ENCODE measurements around the gene TCERG1L. TPM values are rescaled to one million over a fixed set of nuclear protein-coding genes. Genes with fewer than 3 reads are reported as not detected.

Gene TCERG1L
- total RNA-seq, 6 experiments from 2014 or later, result not detected

DNA sequence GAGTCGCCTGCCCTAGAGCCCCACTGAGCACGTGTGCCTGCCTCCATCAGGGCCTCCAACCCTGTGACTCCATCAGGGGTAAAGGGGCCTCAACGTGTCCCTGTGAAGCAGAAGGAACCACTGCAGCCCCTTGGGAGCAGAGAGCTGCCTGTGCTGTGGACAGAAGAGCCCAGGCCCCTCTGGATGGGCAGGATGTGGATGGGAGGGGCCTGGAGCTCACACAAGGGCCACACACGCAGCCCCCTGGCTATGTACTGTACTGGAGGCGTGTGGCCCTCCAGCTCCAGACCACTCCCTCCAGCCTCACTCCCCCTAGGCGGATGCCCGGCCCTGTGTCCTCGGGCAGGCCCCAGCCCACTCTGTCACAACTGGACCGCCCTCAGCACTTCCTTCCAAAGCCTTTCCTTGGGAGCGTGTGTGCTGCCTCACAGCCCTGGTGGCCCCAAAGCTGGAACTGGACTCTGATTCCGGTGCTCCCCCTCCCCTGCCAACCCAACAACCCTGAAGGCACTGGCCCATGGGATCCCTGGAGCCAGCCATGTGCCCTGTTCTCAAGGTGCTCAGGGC is 238.0 kb downstream of the TCERG1L start:
- Histone ChIP-seq H3K9me3 (no peaks in the 10 kb centered on the region), H3K27me3 (no peaks in the 10 kb centered on the region), H3K27ac (no peak overlapping the region), H3K36me3 (no peaks in the 10 kb centered on the region), H3K4me1 (no peaks in the 10 kb centered on the region), H3K4me3 (no peak overlapping the region)
- 0% methylated on average over 1 of the region's 11 CpGs for WGBS (ENCODE audit: insufficient coverage, low coverage, low lambda C conversion rate, missing lambda C conversion rate)
- TF ChIP-seq, protein P1, sequence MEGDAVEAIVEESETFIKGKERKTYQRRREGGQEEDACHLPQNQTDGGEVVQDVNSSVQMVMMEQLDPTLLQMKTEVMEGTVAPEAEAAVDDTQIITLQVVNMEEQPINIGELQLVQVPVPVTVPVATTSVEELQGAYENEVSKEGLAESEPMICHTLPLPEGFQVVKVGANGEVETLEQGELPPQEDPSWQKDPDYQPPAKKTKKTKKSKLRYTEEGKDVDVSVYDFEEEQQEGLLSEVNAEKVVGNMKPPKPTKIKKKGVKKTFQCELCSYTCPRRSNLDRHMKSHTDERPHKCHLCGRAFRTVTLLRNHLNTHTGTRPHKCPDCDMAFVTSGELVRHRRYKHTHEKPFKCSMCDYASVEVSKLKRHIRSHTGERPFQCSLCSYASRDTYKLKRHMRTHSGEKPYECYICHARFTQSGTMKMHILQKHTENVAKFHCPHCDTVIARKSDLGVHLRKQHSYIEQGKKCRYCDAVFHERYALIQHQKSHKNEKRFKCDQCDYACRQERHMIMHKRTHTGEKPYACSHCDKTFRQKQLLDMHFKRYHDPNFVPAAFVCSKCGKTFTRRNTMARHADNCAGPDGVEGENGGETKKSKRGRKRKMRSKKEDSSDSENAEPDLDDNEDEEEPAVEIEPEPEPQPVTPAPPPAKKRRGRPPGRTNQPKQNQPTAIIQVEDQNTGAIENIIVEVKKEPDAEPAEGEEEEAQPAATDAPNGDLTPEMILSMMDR (IDR thresholded peaks at IDR 0.05), result no peak
- no peak for TF ChIP-seq POLR2A (IDR thresholded peaks at IDR 0.05)
- intact Hi-C loops (cut with DNase I), result no loop called here
- ATAC-seq (peak in 2 of 4 donors; percentile 23 to 26), DNase-seq (no peak)

DNA sequence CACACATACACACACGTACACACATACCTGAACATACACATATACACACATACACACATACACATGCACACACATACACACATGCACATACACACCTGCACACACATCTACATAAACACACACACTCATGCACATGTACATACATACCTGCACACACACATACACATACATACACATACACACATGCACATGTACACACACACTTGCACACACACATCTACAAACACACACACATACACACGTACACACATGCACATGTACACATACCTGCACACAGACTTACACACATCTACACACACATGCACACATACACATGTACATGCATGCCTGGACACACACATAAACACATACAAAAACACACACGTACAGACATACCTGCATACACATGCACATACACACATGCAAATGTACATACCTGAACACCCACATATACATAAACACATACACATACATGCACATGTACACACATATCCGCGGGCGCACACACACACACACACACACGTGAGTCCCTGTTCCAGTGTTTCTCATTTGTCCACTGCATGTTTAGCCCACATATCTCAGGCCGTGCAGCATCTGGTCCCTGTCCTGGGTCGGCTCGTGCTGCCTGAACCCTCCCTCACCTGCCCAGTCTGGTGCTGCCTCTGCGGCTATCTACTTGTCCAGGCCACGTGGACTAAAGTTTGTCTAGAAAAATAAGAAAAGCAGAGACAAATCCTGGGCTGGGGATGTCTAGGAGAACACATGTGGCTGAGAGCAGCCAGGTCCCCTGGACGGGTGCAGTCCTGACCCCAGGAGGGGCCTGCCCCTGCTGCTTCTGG is 238.7 kb downstream of the TCERG1L start:
- WGBS (ENCODE audit: insufficient coverage, low coverage, low lambda C conversion rate, missing lambda C conversion rate), result 81% methylated on average over 13 of the region's 13 CpGs
- DNase-seq (no peak), ATAC-seq (no peak)
- H3K9me3 ChIP-seq, result no peaks in the 10 kb centered on the region
- intact Hi-C loops (cut with DNase I), result no loop called here
- no peaks in the 10 kb centered on the region for H3K36me3 ChIP-seq
- H3K27ac ChIP-seq, result no peak overlapping the region
- H3K27me3 ChIP-seq, result no peaks in the 10 kb centered on the region
- TF ChIP-seq POLR2A (IDR thresholded peaks at IDR 0.05), result no peak
- TF ChIP-seq, protein P1 (IDR thresholded peaks at IDR 0.05), result no peak
- no peaks in the 10 kb centered on the region for H3K4me1 ChIP-seq
- no peak overlapping the region for H3K4me3 ChIP-seq

DNA sequence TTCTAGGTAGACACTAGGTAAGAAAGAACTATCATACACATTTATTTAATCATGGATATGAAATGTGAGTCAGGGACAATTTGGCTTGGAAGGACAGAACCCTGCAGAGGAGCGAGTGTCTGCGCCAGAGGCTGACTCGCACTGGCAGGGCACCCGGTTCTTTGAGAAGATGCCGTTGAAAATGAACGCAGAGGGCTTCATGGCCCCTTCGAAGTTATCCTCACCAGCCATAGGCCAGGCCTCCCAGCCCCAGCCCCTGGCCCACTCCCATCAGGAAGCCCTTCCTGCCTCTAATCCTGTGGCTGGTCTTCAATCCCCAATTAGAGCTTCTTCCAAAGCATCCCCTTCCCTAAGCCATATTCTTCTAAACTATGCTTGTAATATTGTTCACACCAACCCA is 239.8 kb downstream of the TCERG1L start:
- no peak overlapping the region for H3K4me3 ChIP-seq
- no peak for DNase-seq
- 60% methylated on average over 3 of the region's 7 CpGs for WGBS (ENCODE audit: insufficient coverage, low coverage, low lambda C conversion rate, missing lambda C conversion rate)
- no peak for ATAC-seq
- H3K9me3 ChIP-seq, result no peaks in the 10 kb centered on the region
- no peak for TF ChIP-seq POLR2A (IDR thresholded peaks at IDR 0.05)
- TF ChIP-seq, protein P1 (IDR thresholded peaks at IDR 0.05), result no peak
- H3K27me3 ChIP-seq, result no peaks in the 10 kb centered on the region
- no peaks in the 10 kb centered on the region for H3K4me1 ChIP-seq
- H3K36me3 ChIP-seq, result no peaks in the 10 kb centered on the region
- intact Hi-C loops (cut with DNase I), result no loop called here
- H3K27ac ChIP-seq, result no peak overlapping the region

DNA sequence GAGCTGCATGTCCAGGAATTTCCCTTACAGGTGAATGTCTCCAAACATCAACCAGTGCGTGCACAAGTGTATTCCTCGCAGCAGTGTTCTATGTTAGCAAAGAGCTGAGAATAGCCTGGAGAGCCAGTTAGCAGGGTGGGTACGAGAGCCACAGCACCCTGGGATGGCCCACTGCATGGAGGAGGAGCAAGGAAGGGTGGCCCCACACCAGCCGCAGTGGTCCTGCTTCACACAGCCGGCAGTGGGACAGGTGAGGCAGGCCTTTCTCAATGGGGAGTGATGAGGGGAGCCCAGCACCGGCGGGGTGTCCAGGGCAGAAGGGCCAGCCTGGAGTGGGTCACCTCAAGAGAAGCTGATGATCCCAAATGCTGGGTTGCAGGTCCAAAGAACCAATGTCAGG is 240.7 kb downstream of the TCERG1L start:
- Histone ChIP-seq H3K4me1 (no peaks in the 10 kb centered on the region), H3K9me3 (no peaks in the 10 kb centered on the region), H3K27me3 (no peaks in the 10 kb centered on the region), H3K36me3 (no peaks in the 10 kb centered on the region), H3K4me3 (no peak overlapping the region), H3K27ac (no peak overlapping the region)
- intact Hi-C loops (cut with DNase I), result no loop called here
- ATAC-seq, result no peak
- no peak for TF ChIP-seq POLR2A (IDR thresholded peaks at IDR 0.05)
- TF ChIP-seq, protein P1 (IDR thresholded peaks at IDR 0.05), result no peak
- 69% methylated on average over 4 of the region's 7 CpGs for WGBS (ENCODE audit: insufficient coverage, low coverage, low lambda C conversion rate, missing lambda C conversion rate)
- no peak for DNase-seq
